GM18526 (cell line): ENCODE results near the gene FOXRED2.

Experiments
- POLR2A ChIP-seq: IDR thresholded peaks from 3 replicates; pipeline ENCODE4 v1.6.1; 2011; ENCODE audit not compliant: insufficient read length; ENCODE audit errors: extremely low read depth

FOXRED2 gene

DNA sequence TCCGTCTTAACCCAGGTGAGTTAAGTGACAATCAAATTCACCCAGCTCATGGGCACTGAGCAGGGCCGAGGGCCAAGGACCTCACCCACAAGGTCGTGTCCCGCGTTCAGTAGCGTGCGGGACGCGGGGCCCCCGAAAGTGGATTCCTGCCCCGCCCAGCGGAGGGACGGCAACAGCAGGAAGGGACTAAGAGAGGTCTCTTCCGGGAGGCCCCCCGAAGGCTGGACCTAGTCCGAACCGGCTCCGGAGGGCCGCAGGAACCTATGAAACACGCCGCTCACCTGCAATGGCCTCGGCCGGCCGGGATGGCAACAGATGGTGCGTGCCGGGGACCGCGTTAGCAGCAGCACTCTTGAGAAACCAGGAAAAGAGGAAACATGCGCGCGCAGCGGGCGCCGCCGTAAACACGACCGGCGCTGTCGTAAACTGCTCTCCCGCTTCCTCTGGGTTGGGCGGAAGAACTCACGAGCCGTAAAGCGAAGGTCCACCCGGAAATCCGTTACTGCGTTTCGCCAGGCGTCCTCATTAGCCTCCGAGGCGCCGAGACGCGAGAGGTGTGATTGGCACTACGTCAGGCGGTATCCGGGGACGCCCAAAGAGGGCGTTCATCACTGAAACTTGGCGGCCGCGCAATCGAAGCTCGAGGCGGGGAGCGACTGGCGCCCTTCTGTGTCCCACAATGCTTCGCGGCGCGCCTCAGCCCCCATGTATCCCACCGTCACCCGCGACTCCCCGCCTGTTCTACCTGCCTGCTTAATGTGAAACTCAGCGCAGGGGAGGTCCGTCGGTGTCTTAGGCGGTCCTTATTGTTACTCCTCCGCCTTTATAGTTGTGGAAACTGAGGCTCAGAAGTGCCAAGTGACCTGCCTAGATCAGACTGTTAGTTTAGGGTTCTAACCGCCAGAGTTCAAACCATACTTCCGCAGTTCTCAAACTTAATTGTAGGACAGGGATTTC lies 22.2 kb upstream of the FOXRED2 start, which contains the start of gene EIF3D:
TSS of gene EIF3D (minus strand) at position 372 of the 957 bp plus-strand sequence. CDS start 3,045 bp downstream, outside the sequence.
- TF ChIP-seq POLR2A, result peak; percentile 91

DNA sequence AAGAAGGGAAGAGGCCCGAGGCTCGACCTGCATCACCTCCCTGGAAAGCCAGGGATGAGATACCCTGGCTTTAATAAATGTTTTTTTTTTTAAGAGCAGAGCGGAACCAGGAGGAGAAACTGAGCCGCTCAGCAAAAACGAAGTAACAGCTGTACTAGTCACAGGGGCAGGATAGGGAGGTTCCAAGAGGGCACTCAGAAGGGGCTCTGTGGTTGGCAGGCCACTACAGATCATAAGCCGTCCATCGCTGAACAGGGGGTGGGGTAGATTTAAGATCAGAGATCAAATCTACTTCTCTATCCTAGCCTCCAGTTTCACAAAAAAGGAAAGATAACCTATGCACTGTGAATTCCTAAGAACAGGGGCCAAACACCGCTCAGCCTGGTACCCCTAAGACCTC lies 21.5 kb upstream of the FOXRED2 start:
- TF ChIP-seq POLR2A, result no peak

DNA sequence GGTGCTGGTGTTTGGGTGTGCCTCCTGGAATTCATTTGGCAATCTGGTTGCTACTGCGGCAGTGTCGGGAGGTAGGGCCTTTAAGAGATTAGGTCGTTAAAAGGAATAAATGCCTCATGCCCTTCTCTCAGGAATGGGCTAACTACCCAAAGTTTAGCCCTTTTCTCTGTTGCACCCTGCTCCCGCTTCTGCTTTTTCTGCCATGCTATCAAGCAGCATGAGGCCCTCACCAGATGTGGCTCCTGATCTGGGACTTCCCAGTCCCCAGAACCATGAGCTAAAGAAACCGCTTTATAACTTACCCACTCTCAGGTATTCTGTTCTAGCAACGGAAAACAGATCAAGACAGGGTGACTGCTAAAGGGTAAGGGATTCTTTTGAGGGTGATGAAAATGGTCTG lies 15.8 kb upstream of the FOXRED2 start:
- no peak for TF ChIP-seq POLR2A

DNA sequence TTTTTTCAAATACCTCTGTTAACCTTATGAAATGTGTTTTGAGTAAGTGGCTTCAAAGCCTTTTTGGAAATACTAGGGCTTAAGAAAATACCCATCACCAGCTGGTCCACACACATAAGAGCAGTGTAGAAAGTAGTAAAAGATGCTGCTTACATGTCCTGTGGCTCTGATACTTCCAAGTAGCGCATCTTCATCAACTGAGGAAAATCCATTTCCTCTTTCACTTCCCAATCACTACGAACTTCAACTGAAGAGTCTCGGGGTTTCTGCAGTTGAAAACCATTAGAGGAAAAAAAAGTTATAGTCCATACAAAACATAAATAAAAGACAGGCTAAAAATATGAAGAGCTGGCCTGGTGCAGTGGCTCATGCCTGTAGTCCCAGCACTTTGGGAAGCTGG lies 13.6 kb upstream of the FOXRED2 start:
- TF ChIP-seq POLR2A, result no peak

DNA sequence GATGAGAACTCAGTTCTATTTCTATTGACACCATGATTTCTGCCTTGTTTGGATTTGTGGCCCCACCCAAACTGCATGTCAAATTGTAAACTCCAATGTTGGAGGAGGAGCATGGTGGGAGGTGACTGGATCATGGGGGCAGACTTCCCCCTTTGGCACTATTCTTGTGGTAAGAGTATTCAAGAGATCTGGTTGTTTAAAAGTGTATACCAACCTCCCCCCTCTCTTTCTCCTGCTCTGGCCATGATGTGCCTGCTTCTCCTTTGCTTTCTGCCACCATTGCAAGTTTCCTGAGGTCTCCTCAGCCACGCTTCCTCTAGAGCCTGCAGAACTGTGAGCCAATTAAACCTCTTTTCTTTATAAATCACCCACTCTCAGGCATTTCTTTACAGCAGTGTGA lies 7.9 kb upstream of the FOXRED2 start:
- no peak for TF ChIP-seq POLR2A

DNA sequence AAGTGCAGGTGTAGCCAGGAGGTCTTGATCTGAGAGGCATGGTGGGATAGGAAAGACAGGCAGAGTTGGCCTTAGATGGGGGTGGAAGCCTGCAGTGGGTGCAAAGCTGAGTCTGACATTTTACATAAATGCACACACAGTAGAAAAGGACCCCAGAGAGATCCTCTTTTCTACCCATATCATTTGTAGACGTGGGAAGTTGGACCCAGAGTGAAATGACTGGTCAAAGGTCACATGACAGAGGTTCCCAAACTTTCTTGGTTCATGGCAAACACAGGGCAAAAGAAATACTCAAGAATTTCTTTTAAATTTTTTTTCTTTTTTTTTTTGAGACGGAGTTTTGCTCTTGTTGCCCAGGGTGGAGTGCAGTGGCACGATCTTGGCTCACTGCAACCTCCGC lies 6.2 kb upstream of the FOXRED2 start:
- no peak for TF ChIP-seq POLR2A

DNA sequence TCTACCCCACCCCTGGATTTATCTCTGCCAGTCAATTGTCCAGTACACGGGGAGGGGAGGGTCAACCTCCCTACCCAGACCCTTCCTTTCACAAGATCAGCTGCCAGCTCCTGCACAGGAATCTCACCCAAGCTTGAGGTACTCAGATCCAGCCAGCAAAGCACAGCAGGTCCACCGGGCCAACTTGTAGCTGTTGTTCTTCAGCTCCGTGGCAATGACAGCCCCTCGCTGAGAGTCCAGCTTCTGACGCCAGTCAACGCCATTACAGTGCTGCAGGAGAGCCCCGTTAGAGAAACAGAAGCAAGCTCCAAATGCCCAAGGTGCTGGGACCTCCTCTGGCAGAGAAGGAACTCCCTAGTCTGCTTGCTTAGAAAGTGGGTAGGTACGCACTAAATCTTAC lies 5.5 kb upstream of the FOXRED2 start:
- TF ChIP-seq POLR2A, result no peak

DNA sequence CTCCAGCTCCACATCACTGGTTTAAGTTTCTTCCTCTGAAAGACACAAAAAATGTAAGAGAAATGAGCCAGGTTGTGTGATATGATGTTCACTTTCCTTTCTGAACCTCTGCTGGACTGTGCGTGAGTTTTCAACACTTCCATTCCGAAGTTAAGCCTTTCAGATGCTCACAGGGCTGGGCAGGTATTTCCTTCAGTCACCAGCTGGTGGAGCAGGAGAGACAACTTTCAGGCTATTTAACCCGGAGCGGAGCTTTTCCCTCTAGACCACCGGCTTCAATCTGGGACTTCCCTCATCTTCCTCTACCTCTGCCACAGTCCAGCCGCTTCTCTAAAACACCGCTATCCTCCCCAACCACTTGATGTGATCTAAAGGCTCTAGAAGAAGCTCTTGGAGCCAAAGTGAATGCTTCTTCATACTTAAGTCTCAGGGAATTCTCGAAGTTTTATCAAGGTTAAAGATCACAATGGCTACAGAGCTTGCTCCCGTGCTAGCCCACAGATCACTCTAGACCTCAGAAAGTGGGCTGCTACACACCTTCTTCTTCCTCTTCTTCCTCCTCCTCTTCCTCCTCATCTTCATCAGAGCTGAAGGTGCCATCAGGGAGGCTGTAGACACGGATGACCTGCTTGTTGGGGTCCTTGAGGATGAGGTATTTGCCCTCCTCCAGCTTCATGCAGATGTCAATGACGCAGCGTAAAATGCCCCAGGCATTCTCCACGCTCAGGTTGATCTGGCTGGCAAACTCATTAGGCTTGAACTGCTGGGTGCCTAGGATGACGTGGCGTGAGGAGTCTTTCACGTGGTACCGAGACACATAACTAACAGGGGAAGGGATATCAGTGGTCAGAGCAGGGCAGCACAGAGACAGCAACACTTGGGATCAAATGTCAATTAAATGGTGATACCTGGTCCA lies 4.4 kb upstream of the FOXRED2 start:
- no peak for TF ChIP-seq POLR2A

DNA sequence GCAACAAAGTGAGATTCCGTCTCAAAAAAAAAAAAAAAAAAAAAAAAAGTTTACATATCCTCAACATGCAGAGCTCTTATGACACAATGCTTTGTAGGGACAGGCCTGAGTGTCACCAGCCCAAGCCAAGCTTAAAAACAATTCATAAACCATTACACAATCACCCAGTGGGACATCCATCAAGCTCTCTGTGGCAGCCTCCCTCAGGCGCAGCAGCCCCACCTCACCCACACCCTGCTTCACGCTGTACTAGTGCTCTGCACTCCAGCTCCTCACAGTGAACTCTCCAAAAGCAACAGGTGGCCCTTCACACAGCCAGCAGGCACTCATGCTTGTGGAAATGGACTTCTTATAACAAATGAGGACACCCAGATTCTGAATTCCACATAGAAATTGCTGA lies 3.5 kb upstream of the FOXRED2 start:
- no peak for TF ChIP-seq POLR2A

DNA sequence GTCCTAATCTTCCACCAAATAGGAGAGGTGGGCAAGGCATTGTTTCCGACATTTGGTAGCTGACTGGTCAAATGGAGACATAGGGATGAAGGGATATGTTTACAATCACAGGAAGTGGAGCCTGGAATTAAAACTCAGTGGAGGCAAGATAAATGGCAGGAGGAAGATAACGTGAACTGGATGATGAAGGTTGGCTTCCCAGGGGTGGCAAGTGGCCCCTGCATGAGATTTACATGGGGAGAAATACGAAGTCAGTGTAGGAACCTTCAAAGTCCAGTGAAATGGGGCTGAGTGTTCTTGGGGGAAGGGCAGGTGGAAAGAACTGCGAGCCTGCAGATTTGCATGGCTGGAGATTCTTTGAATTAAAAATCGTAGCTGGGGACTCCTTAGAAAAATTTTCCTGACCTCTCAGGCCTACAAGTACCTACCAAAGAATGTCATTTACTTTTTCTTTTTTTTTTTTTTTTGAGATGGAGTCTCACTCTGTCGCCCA lies 724 bp upstream of the FOXRED2 start:
- TF ChIP-seq POLR2A, result no peak

DNA sequence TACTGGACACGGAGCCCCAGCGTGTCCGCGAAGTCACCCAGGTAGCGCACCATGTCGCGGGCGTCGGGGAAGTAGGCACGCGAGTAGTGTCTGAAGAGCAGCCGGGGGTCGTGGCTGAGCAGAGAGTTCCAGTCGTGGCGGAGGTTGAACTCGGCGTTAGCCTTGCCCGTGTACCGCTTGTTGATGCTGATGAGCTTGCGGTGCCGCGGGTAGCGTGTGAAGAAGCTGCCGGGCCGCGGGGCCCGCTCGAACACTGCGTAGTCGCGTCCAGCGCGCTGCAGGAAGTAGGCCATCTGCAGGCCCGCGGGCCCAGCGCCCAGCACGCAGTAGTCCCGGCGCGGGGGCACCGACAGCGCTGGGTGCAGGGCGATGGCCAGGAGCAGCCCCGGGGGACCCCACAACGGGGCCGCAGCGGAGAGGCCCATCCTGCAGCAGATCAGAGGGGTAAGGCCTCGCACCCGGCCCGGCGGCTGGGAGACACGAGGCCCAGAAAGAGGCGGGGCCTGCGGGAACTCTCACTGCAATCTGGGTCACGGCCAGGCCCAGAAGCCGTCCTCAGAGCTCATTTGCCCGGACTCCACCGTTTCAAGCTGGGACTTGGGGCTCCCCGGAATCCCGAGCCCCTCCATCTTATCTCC lies 723 bp downstream of the FOXRED2 start:
- no peak for TF ChIP-seq POLR2A

DNA sequence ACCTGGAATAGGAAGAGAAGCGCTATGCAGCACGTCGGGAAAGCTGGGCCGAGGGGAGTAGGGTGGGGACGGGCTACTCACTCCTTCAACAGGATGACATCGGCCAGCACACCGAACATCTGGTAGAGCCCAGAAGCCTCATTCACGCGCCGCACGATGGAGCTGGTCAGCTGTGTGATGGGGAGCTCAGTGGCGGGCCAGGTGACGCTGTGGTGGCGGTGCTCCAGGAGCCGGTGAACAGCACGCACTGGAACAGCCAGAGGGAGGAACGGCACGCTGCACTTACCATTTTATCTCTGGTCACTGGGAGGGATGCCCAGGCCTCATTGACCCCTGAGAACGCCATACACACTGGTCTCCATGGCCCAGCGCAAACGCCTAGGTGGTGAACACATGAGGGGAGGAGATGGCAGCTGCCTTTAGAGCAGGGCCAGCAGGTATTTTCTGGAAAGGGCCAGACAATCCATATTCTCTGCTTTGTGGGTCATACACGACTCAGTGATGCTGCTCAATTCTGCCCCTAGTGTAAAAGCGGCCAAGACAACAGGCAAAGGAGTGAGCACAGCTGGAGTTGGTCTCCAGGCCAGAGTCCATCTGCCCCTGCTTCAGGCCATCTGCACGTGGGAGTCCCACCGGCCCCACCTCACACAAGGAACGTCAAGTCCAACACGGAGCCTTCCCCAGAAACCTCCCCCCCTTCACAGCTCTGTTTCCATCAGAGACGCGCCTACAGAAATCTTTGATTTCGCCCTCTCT lies 8.8 kb downstream of the FOXRED2 start:
- no peak for TF ChIP-seq POLR2A

DNA sequence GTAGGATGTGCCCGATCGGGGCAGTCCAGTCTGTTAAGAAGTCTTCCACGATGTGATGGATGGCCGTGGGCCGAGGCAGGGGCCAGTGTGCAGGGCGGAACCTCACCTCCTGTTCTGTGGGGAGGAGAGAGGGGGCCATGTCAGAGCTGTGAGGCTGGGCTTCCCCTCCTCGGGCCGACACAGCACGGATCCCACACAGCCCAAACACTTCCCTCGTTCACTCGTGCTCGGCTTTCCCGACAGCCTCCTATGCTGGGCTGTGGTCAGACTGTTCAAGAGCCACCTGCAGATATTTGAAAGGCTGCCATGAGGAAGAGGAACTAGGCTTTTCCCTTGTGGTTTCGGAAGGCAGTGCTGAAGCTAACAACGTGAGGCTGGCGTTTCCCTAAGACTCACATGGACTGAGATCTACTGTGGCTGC lies 13.1 kb downstream of the FOXRED2 start:
- TF ChIP-seq POLR2A, result no peak

DNA sequence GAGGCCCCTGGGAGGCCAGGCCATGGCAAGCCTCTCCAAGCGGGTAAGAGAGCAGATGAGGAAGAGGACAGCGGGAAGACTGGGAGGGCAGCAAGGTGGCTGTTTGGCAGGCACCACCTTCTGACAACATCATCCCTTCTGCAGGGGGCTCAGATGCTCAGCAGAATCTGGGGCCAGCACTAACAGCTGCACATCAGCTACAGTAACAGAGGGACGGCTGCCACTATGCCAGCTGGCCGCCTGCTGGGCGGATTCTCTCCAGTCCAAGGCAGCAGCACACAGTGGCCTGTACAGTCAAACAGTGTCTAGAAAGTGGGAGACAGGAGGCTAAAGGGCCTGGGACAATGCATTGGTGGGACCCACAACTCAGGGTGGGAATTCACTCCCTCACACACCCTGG lies 14.7 kb downstream of the FOXRED2 start:
- TF ChIP-seq POLR2A, result no peak

DNA sequence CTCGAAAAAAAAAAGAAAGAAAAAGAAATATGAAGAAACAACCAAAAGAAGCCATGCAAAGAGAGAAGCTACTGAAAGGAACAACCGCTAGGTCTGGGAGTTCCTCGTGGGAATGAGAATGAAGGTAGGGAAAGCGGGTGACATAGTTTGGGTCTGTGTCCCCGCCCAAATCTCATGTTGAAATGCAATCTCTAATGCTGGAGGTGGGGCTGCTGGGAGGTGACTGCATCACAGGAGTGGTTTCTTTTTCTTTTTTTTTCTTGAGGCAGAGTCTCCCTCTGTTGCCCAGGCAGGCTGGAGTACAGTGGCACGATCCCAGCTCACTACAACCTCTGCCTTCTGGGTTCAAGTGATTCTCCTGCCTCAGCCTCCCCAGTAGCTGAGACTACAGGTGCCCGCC lies 15.7 kb downstream of the FOXRED2 start:
- no peak for TF ChIP-seq POLR2A
